Adrenal gland (tissue), 5 donors: Measurements from ENCODE around the gene CXADR.

Experiments
- CTCF ChIP-seq, 6 experiments: fragments of 450-650 bp in 4 of 6; fragments of 200-600 bp in 2 of 6; sonication (generic) in 1 of 6; IDR thresholded peaks; 1 replicate in 5 of 6; 2 replicates in 1 of 6; pipeline versions ENCODE4 v1.5.1 to v1.8.0; 2016 to 2021; ENCODE audit warnings: antibody characterized with exemption in 6 of 6, mild to moderate bottlenecking in 2 of 6, moderate library complexity in 1 of 6
- POLR2A ChIP-seq, 2 donors: fragments of 450-650 bp; IDR thresholded peaks; one replicate each; pipeline ENCODE4 v1.6.1; 2017; ENCODE audit warnings: antibody characterized with exemption in 2 of 2, mild to moderate bottlenecking in 2 of 2, moderate library complexity in 1 of 2
- donor health status: DM: no; HTN: no; CAD: no.

- TF ChIP-seq CTCF (IDR thresholded peaks at IDR 0.05), result no peak
- no peak for TF ChIP-seq POLR2A (IDR thresholded peaks at IDR 0.05)
Observed at GRCh38 chr21:17495680-17496079, 17.2 kb upstream of the CXADR start.
